ENCODE results near the gene FGD6.
A peak's percentile ranks its signal among the peaks of the same experiment; 100 is the strongest.

The FGD6 gene

DNA sequence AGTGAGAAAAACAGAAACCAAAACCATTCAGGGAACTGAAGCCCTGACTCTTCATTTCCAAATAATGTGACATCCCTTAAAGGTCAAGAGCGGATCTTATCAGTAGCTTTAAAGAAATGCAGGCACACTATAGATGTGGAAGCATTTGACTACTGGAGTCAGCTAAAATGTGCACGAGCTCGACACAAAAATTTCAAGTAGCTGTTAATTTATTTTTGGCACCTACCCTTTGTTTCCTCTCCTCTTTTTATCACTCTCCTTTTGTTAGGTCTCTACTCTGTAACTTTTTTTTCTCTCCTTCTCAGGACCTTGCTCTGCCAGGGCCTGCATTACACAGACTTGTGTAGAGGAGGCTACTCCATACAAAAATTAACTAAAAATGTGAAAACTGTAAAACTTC, 58.3 kb downstream of the FGD6 start:
- TF ChIP-seq, protein P1, sequence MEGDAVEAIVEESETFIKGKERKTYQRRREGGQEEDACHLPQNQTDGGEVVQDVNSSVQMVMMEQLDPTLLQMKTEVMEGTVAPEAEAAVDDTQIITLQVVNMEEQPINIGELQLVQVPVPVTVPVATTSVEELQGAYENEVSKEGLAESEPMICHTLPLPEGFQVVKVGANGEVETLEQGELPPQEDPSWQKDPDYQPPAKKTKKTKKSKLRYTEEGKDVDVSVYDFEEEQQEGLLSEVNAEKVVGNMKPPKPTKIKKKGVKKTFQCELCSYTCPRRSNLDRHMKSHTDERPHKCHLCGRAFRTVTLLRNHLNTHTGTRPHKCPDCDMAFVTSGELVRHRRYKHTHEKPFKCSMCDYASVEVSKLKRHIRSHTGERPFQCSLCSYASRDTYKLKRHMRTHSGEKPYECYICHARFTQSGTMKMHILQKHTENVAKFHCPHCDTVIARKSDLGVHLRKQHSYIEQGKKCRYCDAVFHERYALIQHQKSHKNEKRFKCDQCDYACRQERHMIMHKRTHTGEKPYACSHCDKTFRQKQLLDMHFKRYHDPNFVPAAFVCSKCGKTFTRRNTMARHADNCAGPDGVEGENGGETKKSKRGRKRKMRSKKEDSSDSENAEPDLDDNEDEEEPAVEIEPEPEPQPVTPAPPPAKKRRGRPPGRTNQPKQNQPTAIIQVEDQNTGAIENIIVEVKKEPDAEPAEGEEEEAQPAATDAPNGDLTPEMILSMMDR (conservative IDR thresholded peaks at IDR 0.05; ENCODE audit: low read length) = no peak
- no peak for DNase-seq (ENCODE audit: low read depth)
- no peak overlapping the region for H3K4me3 ChIP-seq (ENCODE audit: low read length)

DNA sequence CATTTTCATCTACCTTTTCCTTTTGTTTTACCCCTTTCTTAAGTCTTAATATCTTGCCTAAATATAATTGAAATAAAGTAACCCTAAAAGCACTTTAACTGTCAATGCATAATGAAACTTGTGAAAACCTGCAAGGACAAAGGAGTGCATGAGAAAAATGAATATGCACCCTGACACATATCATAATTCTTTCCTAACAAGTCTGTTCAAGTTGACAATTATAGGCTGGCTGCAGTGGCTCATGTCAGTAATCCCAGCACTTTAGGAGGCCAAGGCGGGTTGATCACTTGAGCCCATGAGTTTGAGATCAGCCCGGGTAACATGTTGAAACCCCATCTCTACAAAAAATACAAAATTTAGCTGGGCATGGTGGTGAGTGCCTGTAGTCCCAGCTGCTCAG, 65.4 kb downstream of the FGD6 start:
- DNase-seq (ENCODE audit: low read depth) = no peak
- H3K4me3 ChIP-seq (ENCODE audit: low read length) = no peak overlapping the region
- TF ChIP-seq, protein P1 (conservative IDR thresholded peaks at IDR 0.05; ENCODE audit: low read length) = no peak

DNA sequence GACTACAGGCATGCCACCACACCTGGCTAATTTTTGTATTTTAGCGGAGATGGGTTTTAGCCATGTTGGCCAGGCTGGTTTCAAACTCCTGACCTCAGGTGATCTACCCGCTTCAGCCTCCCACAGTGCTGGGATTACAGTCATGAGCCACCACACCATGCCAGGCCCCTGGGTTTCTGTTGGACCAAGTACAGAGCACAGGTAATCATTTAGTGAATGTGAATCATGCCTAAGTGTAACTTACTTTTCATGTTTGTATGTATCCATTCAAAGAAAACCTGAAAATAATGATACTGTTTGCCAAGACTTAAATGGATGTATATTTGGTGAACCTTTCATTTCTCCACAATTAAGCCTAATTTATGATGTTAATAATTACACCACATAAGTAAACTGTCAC, 65.9 kb downstream of the FGD6 start:
- TF ChIP-seq, protein P1 (conservative IDR thresholded peaks at IDR 0.05; ENCODE audit: low read length) = no peak
- no peak for DNase-seq (ENCODE audit: low read depth)
- H3K4me3 ChIP-seq (ENCODE audit: low read length) = no peak overlapping the region

DNA sequence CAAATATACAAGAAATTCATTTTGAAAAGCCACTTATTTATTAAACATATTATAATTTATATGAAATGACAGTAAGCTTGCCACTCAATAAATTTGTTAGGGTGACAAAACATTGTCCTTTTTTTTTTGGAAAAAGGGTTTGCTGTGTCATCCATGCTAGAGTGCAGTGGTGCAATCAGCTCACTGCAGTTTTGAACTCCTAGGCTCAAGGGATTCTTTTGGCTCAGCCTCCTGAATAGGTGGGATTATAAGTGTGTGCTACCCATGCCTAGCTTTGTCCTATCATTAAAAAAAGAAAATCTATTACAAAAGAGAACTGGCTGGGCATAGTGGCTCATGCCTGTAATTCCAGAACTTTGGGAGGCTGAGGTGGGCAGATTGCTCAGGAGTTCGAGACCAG, 66.8 kb downstream of the FGD6 start:
- no peak for DNase-seq (ENCODE audit: low read depth)
- TF ChIP-seq, protein P1 (conservative IDR thresholded peaks at IDR 0.05; ENCODE audit: low read length) = no peak
- H3K4me3 ChIP-seq (ENCODE audit: low read length) = no peak overlapping the region

DNA sequence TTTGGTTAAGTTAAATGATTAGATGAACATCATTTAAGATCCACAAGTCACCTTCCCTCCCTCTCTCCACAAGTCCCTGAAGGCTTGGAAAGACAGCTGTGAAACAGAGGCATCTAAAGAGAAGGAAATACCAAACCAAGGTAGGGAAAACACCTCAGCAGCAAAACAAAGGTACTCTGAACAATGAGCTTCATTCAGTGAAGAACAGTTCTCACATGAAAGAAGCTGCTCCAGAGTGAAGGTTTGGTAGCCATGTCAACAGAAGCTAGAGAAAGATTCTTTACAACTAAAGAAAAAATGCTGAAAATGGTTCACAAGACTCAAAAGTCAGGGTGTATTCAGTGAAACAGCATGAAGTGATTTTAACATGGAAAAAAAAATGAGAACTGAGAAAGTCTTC, 69.4 kb downstream of the FGD6 start:
- TF ChIP-seq, protein P1 (conservative IDR thresholded peaks at IDR 0.05; ENCODE audit: low read length) = no peak
- DNase-seq (ENCODE audit: low read depth) = no peak
- no peak overlapping the region for H3K4me3 ChIP-seq (ENCODE audit: low read length)

DNA sequence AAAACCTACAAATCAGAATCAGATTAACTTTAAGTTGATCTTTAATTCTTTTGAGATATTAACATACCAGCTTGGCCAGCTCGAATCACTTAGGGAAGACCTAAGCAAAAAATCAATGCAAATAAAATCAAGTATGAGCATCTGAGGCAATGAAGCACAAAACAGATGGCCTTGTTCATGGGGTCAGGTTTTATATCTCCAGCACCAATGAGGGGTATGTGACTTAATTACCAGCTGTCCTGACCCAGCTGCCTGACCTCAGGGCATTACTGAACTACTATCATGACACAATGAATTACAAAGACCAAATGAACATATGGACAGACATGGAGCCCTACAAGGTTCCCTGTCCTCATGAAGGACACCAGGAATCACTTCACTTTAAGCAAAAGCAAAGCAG, 70.5 kb downstream of the FGD6 start:
- no peak for DNase-seq (ENCODE audit: low read depth)
- H3K4me3 ChIP-seq (ENCODE audit: low read length) = no peak overlapping the region
- TF ChIP-seq, protein P1 (conservative IDR thresholded peaks at IDR 0.05; ENCODE audit: low read length) = no peak

DNA sequence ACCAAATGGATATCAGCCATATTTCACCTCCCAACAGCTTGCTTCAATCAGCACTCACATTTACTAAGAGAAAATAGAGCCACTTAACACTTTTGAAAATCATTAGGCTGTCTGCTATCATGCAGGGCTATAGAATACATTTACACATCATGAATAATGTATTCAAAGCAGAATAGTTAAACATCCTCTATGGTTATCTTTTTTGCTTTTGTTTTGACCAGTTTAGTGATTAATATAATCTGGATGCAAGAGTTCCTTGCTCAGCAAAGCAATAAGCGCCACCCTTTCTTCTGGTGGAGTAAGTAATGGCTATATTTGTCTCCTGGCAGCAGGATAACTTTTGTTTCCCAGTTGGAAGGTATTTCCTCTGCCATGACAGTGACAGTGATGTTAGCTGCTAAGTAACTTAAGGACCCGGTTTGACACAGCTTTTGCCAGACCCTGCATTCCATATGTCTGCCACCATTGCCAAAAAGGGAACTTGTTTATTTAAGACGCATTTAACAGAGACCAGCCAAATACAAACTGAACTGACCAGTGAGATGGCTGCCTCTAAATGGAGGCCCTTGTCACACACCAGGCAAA, 73.6 kb downstream of the FGD6 start:
- peak; percentile 46 for DNase-seq (ENCODE audit: low read depth)
- no peak overlapping the region for H3K4me3 ChIP-seq (ENCODE audit: low read length)
- TF ChIP-seq, protein P1 (conservative IDR thresholded peaks at IDR 0.05; ENCODE audit: low read length) = no peak; the same call in 1 of the 2 replicates

Data from AG10803 (cell line).